ENCODE measurements around the gene TSPAN13.

TSPAN13 gene

DNA sequence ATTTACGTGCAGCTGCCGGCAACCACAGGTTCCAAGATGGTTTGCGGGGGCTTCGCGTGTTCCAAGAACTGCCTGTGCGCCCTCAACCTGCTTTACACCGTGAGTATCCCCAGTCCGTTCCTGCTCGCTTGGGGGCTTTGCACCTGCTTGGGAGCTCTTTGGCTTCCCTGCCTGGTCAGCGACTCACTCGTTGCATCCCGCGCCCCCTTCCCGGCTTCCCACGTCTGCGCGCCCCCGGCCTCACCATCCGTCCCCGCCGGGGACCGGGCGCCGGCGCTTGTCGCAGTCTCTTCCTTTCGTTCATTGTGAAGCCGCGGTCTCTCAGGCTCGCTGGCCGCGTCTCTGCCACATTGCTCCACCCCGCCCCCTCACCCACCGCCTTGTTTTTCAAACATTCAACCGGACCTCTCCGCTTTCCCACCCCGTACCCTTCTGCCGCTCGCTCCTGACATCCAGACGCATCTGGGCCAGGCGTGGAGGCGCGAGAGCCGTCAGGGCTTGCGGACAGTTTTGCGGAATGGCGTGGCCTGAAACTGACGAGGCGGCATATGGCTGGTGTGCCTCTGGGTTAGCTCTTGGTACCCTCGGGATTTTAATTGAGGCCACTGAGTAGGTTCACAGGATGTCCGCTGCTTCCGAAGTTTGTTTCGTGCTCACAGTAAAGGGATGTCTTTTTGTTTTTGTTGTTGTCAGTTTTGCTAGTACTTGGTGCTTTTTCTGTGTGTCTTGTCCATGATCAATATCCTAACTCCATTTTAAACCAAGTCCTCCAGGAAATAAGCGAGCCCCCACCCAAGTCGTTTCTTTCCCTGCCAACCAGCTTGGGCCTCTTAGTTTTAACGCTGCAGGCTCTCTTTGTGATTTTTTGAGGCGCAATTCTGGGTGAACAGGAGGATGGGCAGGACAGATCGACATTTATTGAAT is 639 bp downstream of the TSPAN13 start:
- Histone ChIP-seq H3K9me3 (ENCODE audit: control insufficient read depth in 5 of 5, low read length in 5 of 5) (no peaks in the 10 kb centered on the region), H3K27me3 (ENCODE audit: control insufficient read depth in 5 of 5, insufficient read depth in 4 of 5, low read length in 5 of 5) (no peaks in the 10 kb centered on the region), H3K27ac (ENCODE audit: low read depth, low read length) (peak overlapping the region; percentile 73), H3K36me3 (ENCODE audit: control insufficient read depth in 5 of 5, insufficient read depth in 5 of 5, low read length in 5 of 5) (no peaks in the 10 kb centered on the region), H3K4me1 (ENCODE audit: control insufficient read depth in 5 of 5, insufficient read depth in 5 of 5, low read length in 5 of 5) (peaks cover 0 to 20% (median 16%) of the 10 kb centered on the region in 5 donors), H3K9ac (ENCODE audit: low read length in 5 of 5) (peak overlapping the region in 4 of 5 donors; percentile 16 to 71 (median 46)), H3K4me3 (ENCODE audit: low read depth in 1 of 5, low read length in 5 of 5) (peak overlapping the region; percentile 79 to 96 (median 90))

DNA sequence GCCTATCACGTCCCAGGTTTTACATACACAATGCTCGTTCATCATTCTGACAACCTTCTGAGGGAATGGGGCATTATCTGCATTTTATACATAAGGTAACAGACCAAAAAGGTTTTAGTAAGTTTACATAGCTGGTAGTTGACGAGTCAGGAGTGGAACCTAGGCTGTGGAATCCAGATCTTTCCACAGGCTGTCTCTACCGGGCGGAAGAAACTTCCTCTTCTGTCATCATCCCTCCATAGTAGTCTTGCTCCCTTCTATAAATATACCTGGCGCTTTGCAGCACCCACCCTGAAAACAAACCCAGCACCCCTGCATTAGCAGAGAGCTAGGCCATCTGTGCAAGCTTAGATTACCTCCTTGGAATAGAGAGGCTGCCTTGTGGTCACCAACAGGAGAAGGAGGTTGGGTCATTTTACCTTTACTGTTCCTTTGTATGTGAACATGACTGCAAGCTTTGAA is 1.3 kb downstream of the TSPAN13 start:
- Histone ChIP-seq H3K9ac (ENCODE audit: low read length in 5 of 5) (peak overlapping the region in 4 of 5 donors; percentile 0 to 69 (median 39)), H3K4me3 (ENCODE audit: low read depth in 1 of 5, low read length in 5 of 5) (peak overlapping the region; percentile 79 to 96 (median 90)), H3K27me3 (ENCODE audit: control insufficient read depth in 5 of 5, insufficient read depth in 4 of 5, low read length in 5 of 5) (no peaks in the 10 kb centered on the region), H3K4me1 (ENCODE audit: control insufficient read depth in 5 of 5, insufficient read depth in 5 of 5, low read length in 5 of 5) (peaks cover 0 to 20% (median 16%) of the 10 kb centered on the region in 5 donors), H3K9me3 (ENCODE audit: control insufficient read depth in 5 of 5, low read length in 5 of 5) (no peaks in the 10 kb centered on the region), H3K36me3 (ENCODE audit: control insufficient read depth in 5 of 5, insufficient read depth in 5 of 5, low read length in 5 of 5) (no peaks in the 10 kb centered on the region), H3K27ac (ENCODE audit: low read depth, low read length) (peak overlapping the region; percentile 73)

DNA sequence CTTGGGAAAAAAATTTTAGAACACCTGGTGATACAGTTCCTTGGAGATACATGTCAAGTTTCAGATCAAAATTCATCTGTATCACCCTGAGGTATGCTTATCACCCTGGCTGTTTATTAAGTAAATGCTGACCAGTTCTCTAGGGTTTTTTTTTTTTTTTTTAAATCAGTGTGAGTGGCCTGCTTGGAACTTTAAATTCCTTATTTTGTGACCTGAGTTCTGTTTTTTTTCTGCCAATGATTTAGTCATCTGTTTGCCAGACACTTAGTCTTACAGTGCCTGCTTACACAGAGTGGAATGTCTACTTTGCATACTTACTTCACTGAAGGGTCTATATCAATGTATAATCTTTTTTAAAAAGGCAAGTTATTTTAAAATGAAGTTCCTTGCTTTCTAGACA is 1.8 kb downstream of the TSPAN13 start:
- H3K36me3 ChIP-seq (ENCODE audit: control insufficient read depth in 5 of 5, insufficient read depth in 5 of 5, low read length in 5 of 5): no peaks in the 10 kb centered on the region
- no peaks in the 10 kb centered on the region for H3K9me3 ChIP-seq (ENCODE audit: control insufficient read depth in 5 of 5, low read length in 5 of 5)
- no peaks in the 10 kb centered on the region for H3K27me3 ChIP-seq (ENCODE audit: control insufficient read depth in 5 of 5, insufficient read depth in 4 of 5, low read length in 5 of 5)
- H3K9ac ChIP-seq (ENCODE audit: low read length in 5 of 5): peak overlapping the region in 1 of 5 donors; percentile 69
- peak overlapping the region in 4 of 5 donors; percentile 79 to 96 (median 86) for H3K4me3 ChIP-seq (ENCODE audit: low read depth in 1 of 5, low read length in 5 of 5)
- peak overlapping the region; percentile 73 for H3K27ac ChIP-seq (ENCODE audit: low read depth, low read length)
- H3K4me1 ChIP-seq (ENCODE audit: control insufficient read depth in 5 of 5, insufficient read depth in 5 of 5, low read length in 5 of 5): peaks cover 0 to 22% (median 16%) of the 10 kb centered on the region in 5 donors

DNA sequence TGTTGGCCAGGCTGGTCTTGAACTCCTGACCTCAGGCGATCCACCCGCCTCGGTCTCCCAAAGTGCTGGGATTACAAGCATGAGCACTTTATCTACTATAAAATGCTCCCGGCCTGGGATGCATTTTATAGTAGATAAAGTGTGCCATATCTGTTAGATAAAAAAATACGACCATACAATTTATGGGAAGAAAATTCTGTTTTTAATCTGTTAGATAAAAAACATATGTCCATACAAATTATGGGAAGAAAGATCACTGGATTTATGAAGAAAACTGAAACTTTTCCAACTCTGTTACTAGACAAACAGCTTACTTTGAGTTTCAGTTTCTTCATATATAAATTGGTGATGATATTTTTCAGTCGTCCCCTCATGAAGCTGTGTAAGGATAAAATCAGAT is 4.5 kb downstream of the TSPAN13 start:
- H3K27ac ChIP-seq (ENCODE audit: low read depth, low read length): no peak overlapping the region
- H3K9ac ChIP-seq (ENCODE audit: low read length in 5 of 5): no peak overlapping the region
- H3K36me3 ChIP-seq (ENCODE audit: control insufficient read depth in 5 of 5, insufficient read depth in 5 of 5, low read length in 5 of 5): no peaks in the 10 kb centered on the region
- no peak overlapping the region for H3K4me3 ChIP-seq (ENCODE audit: low read depth in 1 of 5, low read length in 5 of 5)
- peaks cover 0 to 28% (median 16%) of the 10 kb centered on the region in 5 donors for H3K4me1 ChIP-seq (ENCODE audit: control insufficient read depth in 5 of 5, insufficient read depth in 5 of 5, low read length in 5 of 5)
- H3K9me3 ChIP-seq (ENCODE audit: control insufficient read depth in 5 of 5, low read length in 5 of 5): no peaks in the 10 kb centered on the region
- no peaks in the 10 kb centered on the region for H3K27me3 ChIP-seq (ENCODE audit: control insufficient read depth in 5 of 5, insufficient read depth in 4 of 5, low read length in 5 of 5)

DNA sequence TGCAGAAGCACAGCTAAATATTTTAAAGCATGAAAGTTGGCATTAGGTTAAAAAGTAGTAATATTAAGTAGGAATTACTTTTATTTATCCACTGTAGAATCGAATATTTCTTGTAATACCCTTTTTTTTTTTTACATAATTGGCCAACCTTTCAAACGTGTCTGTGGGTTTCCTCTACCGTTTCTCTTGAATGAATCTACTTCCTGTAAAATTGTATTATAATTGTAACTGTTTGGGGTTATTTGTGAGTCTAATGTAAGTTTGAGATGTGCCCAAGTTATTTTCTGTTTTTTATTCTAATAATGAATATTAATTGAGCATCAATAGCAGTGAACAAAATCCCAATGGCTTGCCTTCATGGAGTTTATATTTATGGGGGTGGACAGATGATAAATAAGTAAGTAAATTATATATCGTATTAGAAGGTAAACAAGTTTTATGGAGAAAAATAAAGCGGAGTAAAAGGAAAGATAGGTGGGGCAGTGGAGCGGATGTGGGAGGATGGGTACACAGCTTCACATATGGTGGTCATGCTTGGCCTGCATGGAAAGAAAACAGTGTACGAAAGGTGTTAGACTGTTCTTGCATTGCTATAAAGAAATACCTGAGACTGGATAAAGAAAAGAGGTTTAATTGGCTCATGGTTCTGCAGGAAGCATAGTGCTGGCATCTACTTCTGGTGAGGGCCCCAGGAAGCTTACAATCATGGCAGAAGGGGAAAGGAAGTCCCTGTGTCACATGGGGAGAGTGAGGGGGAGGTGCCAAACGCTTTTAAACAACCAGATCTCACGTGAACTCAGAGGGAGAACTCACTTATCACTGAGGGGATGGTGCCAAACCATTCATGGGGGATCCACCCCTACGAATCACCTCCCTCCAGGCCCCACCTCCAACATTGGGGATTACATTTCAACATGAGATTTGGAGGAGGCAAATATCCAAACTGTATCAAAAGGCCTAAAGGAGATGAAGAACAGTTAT is 5.4 kb downstream of the TSPAN13 start:
- Histone ChIP-seq H3K4me3 (ENCODE audit: low read depth in 1 of 5, low read length in 5 of 5) (no peak overlapping the region), H3K27ac (ENCODE audit: low read depth, low read length) (no peak overlapping the region), H3K27me3 (ENCODE audit: control insufficient read depth in 5 of 5, insufficient read depth in 4 of 5, low read length in 5 of 5) (no peaks in the 10 kb centered on the region), H3K9ac (ENCODE audit: low read length in 5 of 5) (no peak overlapping the region), H3K9me3 (ENCODE audit: control insufficient read depth in 5 of 5, low read length in 5 of 5) (peaks cover 0 to 4% (median 0%) of the 10 kb centered on the region in 5 donors), H3K36me3 (ENCODE audit: control insufficient read depth in 5 of 5, insufficient read depth in 5 of 5, low read length in 5 of 5) (no peaks in the 10 kb centered on the region), H3K4me1 (ENCODE audit: control insufficient read depth in 5 of 5, insufficient read depth in 5 of 5, low read length in 5 of 5) (peaks cover 0 to 28% (median 8%) of the 10 kb centered on the region in 5 donors)

DNA sequence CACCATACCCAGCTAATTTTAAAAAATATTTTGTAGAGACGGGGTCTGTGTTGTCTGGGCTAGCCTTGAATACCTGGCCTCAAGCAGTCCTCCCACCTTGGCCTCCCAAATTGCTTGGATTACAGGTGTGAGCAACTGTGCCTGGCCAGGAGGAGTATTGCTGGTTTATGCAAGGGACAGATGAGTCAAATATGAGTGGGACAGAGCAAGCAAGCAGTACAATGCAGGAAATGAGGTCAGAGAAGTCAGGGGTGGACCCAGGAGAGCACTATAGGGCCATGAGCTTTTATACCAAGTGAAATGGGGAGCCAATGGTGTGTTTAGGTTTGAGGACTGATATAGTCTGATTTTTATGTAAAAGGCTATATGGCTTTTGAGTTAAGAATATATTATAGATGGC is 6.3 kb downstream of the TSPAN13 start:
- H3K4me3 ChIP-seq (ENCODE audit: low read depth in 1 of 5, low read length in 5 of 5): no peak overlapping the region
- peaks cover 0 to 25% (median 0%) of the 10 kb centered on the region in 5 donors for H3K4me1 ChIP-seq (ENCODE audit: control insufficient read depth in 5 of 5, insufficient read depth in 5 of 5, low read length in 5 of 5)
- H3K27me3 ChIP-seq (ENCODE audit: control insufficient read depth in 5 of 5, insufficient read depth in 4 of 5, low read length in 5 of 5): no peaks in the 10 kb centered on the region
- H3K9me3 ChIP-seq (ENCODE audit: control insufficient read depth in 5 of 5, low read length in 5 of 5): peaks cover 0 to 4% (median 0%) of the 10 kb centered on the region in 5 donors
- no peaks in the 10 kb centered on the region for H3K36me3 ChIP-seq (ENCODE audit: control insufficient read depth in 5 of 5, insufficient read depth in 5 of 5, low read length in 5 of 5)
- no peak overlapping the region for H3K27ac ChIP-seq (ENCODE audit: low read depth, low read length)
- no peak overlapping the region for H3K9ac ChIP-seq (ENCODE audit: low read length in 5 of 5)

DNA sequence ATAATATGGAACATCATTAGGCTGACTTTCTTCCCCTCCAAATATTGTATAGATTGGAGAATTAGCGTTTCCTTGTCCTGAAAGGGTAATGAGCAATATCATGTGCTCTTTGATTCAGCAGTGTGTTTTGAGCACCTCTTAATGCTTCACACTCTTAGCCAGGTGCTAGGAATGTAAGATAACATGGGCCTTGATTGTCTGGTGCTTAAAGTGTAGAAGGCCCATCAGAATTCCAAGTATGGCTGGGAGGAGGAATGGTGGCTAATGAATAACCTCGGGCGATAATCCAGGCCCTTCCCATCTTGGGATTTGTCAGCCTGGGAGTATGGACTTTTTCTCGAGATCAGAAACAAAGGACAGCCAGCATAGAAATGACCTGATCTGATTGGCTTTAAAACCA is 8.6 kb downstream of the TSPAN13 start:
- peaks cover 0 to 28% (median 0%) of the 10 kb centered on the region in 5 donors for H3K4me1 ChIP-seq (ENCODE audit: control insufficient read depth in 5 of 5, insufficient read depth in 5 of 5, low read length in 5 of 5)
- no peak overlapping the region for H3K9ac ChIP-seq (ENCODE audit: low read length in 5 of 5)
- H3K4me3 ChIP-seq (ENCODE audit: low read depth in 1 of 5, low read length in 5 of 5): no peak overlapping the region
- peaks cover 0 to 4% (median 0%) of the 10 kb centered on the region in 5 donors for H3K9me3 ChIP-seq (ENCODE audit: control insufficient read depth in 5 of 5, low read length in 5 of 5)
- H3K36me3 ChIP-seq (ENCODE audit: control insufficient read depth in 5 of 5, insufficient read depth in 5 of 5, low read length in 5 of 5): no peaks in the 10 kb centered on the region
- H3K27me3 ChIP-seq (ENCODE audit: control insufficient read depth in 5 of 5, insufficient read depth in 4 of 5, low read length in 5 of 5): no peaks in the 10 kb centered on the region
- H3K27ac ChIP-seq (ENCODE audit: low read depth, low read length): no peak overlapping the region

DNA sequence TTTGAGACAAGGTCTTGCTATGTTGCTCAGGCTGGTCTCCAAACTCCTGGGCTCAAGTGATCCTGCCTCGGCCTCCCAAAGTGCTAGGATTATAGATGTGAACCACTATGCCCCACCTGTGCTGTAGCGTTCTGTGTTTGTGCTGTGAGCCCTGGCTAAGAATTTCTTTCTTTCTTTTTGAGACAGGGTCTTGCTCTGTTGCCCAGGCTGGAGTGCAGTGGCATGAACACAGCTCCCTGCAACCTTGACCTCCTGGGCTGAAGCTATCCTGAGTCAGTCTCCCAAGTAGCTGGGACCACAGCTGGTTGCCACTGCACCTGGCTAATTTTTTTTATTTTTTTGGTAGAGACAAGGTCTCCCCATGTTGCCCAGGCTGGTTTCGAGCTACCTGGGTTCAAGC is 11.4 kb downstream of the TSPAN13 start:
- Histone ChIP-seq H3K27me3 (ENCODE audit: control insufficient read depth in 5 of 5, insufficient read depth in 4 of 5, low read length in 5 of 5) (no peaks in the 10 kb centered on the region), H3K4me3 (ENCODE audit: low read depth in 1 of 5, low read length in 5 of 5) (peak overlapping the region in 1 of 5 donors; percentile 13), H3K4me1 (ENCODE audit: control insufficient read depth in 5 of 5, insufficient read depth in 5 of 5, low read length in 5 of 5) (peaks cover 0 to 26% (median 0%) of the 10 kb centered on the region in 5 donors), H3K9ac (ENCODE audit: low read length in 5 of 5) (no peak overlapping the region), H3K36me3 (ENCODE audit: control insufficient read depth in 5 of 5, insufficient read depth in 5 of 5, low read length in 5 of 5) (no peaks in the 10 kb centered on the region), H3K9me3 (ENCODE audit: control insufficient read depth in 5 of 5, low read length in 5 of 5) (peaks cover 0 to 5% (median 0%) of the 10 kb centered on the region in 5 donors), H3K27ac (ENCODE audit: low read depth, low read length) (peak overlapping the region; percentile 67)

DNA sequence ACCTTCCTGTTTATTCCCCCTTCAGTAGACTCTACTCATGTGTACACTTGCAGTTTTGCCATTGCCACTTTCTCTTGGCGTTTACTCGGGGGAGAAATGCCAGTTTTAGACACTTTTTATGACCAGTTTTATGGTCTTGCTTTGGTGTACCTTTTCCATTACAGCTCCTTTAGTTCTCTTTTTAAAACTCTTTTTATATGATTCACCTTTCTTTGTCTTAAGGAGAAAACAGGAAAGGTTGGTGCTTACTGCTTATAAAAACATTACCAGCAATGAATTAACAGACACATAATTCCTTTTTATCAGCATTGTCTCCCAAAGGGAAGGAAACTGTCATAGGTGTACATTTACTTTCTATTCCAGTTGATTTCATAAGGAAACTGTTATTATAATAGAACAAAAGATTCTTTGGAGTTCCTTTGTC is 11.9 kb downstream of the TSPAN13 start:
- H3K9me3 ChIP-seq (ENCODE audit: control insufficient read depth in 5 of 5, low read length in 5 of 5): peaks cover 0 to 5% (median 0%) of the 10 kb centered on the region in 5 donors
- no peaks in the 10 kb centered on the region for H3K36me3 ChIP-seq (ENCODE audit: control insufficient read depth in 5 of 5, insufficient read depth in 5 of 5, low read length in 5 of 5)
- H3K27ac ChIP-seq (ENCODE audit: low read depth, low read length): peak overlapping the region; percentile 67
- no peak overlapping the region for H3K9ac ChIP-seq (ENCODE audit: low read length in 5 of 5)
- no peaks in the 10 kb centered on the region for H3K27me3 ChIP-seq (ENCODE audit: control insufficient read depth in 5 of 5, insufficient read depth in 4 of 5, low read length in 5 of 5)
- peaks cover 0 to 25% (median 0%) of the 10 kb centered on the region in 5 donors for H3K4me1 ChIP-seq (ENCODE audit: control insufficient read depth in 5 of 5, insufficient read depth in 5 of 5, low read length in 5 of 5)
- H3K4me3 ChIP-seq (ENCODE audit: low read depth in 1 of 5, low read length in 5 of 5): peak overlapping the region in 1 of 5 donors; percentile 13

Data from subcutaneous abdominal adipose tissue (tissue), 5 donors.